AG04450 (cell line): ENCODE data around the gene SYF2. TPM values are rescaled to one million over a fixed set of nuclear protein-coding genes. Genes with fewer than 3 reads are reported as not detected.
"Not testable (repeated sequence)": the region's sequence is repeated elsewhere in the genome, so short reads cannot be mapped to it uniquely, and the experiment has no call there.

Source experiments
- CTCF ChIA-PET: fragments of 300-600, 350-600 bp; formaldehyde crosslinking; extraction: SDS; loops from one replicate; lab custom pipeline; 2022; ENCODE audit warnings: antibody characterized with exemption, inconsistent platforms; lab: Charles Lee
- POLR2A ChIA-PET: fragments of 350-600 bp; formaldehyde crosslinking; extraction: SDS; loops from one replicate; lab custom pipeline; 2021; ENCODE audit warnings: antibody characterized with exemption, inconsistent platforms; lab: Yijun Ruan, JAX
- DNase-seq: peaks from one replicate; pipeline ENCODE4 v3.0.0-alpha.2; 2011; ENCODE audit warnings: low read depth, low spot score
- H3K27ac ChIP-seq: one replicate; pipeline ENCODE4 v1.5.1; 2012; ENCODE audit warnings: low read depth, low read length, control low read depth
- H3K27me3 ChIP-seq: one replicate; pipeline ENCODE4 v1.6.0; 2012; ENCODE audit warnings: low read length; ENCODE audit not compliant: control insufficient read depth, insufficient read depth
- H3K4me3 ChIP-seq: 2 replicates; pipeline ENCODE4 v1.5.1; 2011; ENCODE audit warnings: mild to moderate bottlenecking, low read depth, low read length, control low read depth
- H3K9me3 ChIP-seq: 2 replicates; pipeline ENCODE4 v1.5.1; 2012; ENCODE audit warnings: low read length; ENCODE audit not compliant: control insufficient read depth, insufficient read depth
- CTCF ChIP-seq: IDR thresholded peaks from 2 replicates; pipeline ENCODE4 v1.5.1; 2011; ENCODE audit warnings: low read depth, low read length, control low read depth, inconsistent platforms
- polyA plus RNA-seq: library from polyadenylated mRNA; depleted of rRNA; stranded (reverse); fragments of >200 nt; gene quantifications from 2 replicates; pipeline ENCODE4 v1.2.3, GENCODE V29; 2011

The SYF2 gene
- polyA plus RNA-seq, 1 experiment: 48.3 TPM

GRCh38 chr1:25194054-25194453 lies 38.2 kb downstream of the SYF2 start:
- no peak for DNase-seq
- TF ChIP-seq CTCF: no peak
- Histone ChIP-seq H3K9me3 (no peaks in the 10 kb centered on the region), H3K27ac (no peak overlapping the region), H3K27me3 (peaks cover 42% of the 10 kb centered on the region), H3K4me3 (no peak overlapping the region)
- CTCF ChIA-PET: interaction anchor here (3.5 kb wide), 1 partner anchor 10 kb away, joined by 17 read pairs; no protein-coding TSS in a partner anchor
- POLR2A ChIA-PET: no interaction called here

GRCh38 chr1:25193229-25193628 lies 39.1 kb downstream of the SYF2 start:
- POLR2A ChIA-PET: no interaction called here
- DNase-seq: no peak
- Histone ChIP-seq H3K9me3 (no peaks in the 10 kb centered on the region), H3K27ac (no peak overlapping the region), H3K4me3 (no peak overlapping the region), H3K27me3 (peaks cover 37% of the 10 kb centered on the region)
- CTCF ChIA-PET: interaction anchor here (1.1 kb wide), 1 partner anchor 11 kb away, joined by 5 read pairs; no protein-coding TSS in a partner anchor
- no peak for TF ChIP-seq CTCF

GRCh38 chr1:25192154-25192553 lies 40.1 kb downstream of the SYF2 start:
- CTCF ChIA-PET: no interaction called here
- H3K27ac ChIP-seq: no peak overlapping the region
- peaks cover 27% of the 10 kb centered on the region for H3K27me3 ChIP-seq
- no peak overlapping the region for H3K4me3 ChIP-seq
- TF ChIP-seq CTCF: no peak
- no peaks in the 10 kb centered on the region for H3K9me3 ChIP-seq
- no peak for DNase-seq
- POLR2A ChIA-PET: no interaction called here

- Histone ChIP-seq H3K27ac (no peak overlapping the region), H3K4me3 (no peak overlapping the region), H3K9me3 (no peaks in the 10 kb centered on the region), H3K27me3 (peaks cover 40% of the 10 kb centered on the region)
- ChIA-PET CTCF (no interaction called here), POLR2A (no interaction called here)
- no peak for TF ChIP-seq CTCF
- DNase-seq: no peak
These were observed 42.0 kb downstream of the SYF2 start for GRCh38 chr1:25190260-25190659.

- H3K27me3 ChIP-seq: peaks cover 30% of the 10 kb centered on the region
- CTCF ChIA-PET: interaction anchor here (1.4 kb wide), 1 partner anchor 17 kb away, joined by 8 read pairs; no protein-coding TSS in a partner anchor
- DNase-seq, H3K9me3 ChIP-seq, H3K27ac ChIP-seq, POLR2A ChIA-PET, H3K4me3 ChIP-seq: not testable (repeated sequence)
These were observed 44.4 kb downstream of the SYF2 start for GRCh38 chr1:25187904-25188303.
